DMS114 treated with DMSO at 0.1 percent for 48 hours (cell line): ENCODE results near the gene MRPL49.

Source experiments
- DNase-seq: peaks from one replicate; lab custom pipeline; 2025; ENCODE audit not compliant: unreplicated experiment; lab: John Stamatoyannopoulos, UW

The MRPL49 gene

GRCh38 chr11:65121865-65122696, at the start of gene MRPL49, which contains the start of gene FAU:
Gene MRPL49, plus strand, starts transcription at chr11:65122321. Its CDS starts 26 bp downstream, at chr11:65122347.
Gene FAU, minus strand, starts transcription at chr11:65122134. Its CDS starts 321 bp downstream, at chr11:65121813.
- peak; percentile 97 for DNase-seq

GRCh38 chr11:65072631-65072966, 49.5 kb upstream of the MRPL49 start:
- DNase-seq = no peak

GRCh38 chr11:65077451-65077850, 44.7 kb upstream of the MRPL49 start:
- peak; percentile 17 for DNase-seq

GRCh38 chr11:65078151-65078550, 44.0 kb upstream of the MRPL49 start:
- DNase-seq = peak; percentile 28

- no peak for DNase-seq
Measured at GRCh38 chr11:65078786-65079342, 43.3 kb upstream of the MRPL49 start.

GRCh38 chr11:65083134-65083833, 38.8 kb upstream of the MRPL49 start:
- no peak for DNase-seq

GRCh38 chr11:65083834-65084597, 38.1 kb upstream of the MRPL49 start, which contains the start of the genes CDCA5 and ZFPL1:
Gene CDCA5, minus strand, starts transcription at chr11:65084040. Its CDS starts 62 bp downstream, at chr11:65083978.
Gene ZFPL1, plus strand, starts transcription at chr11:65084222. Its CDS starts 477 bp downstream, at chr11:65084699.
- peak; percentile 92 for DNase-seq

- DNase-seq = no peak
Measured at GRCh38 chr11:65084598-65085375, 37.3 kb upstream of the MRPL49 start.

- no peak for DNase-seq
Measured at GRCh38 chr11:65085446-65085845, 36.7 kb upstream of the MRPL49 start.

GRCh38 chr11:65086809-65087208, 35.3 kb upstream of the MRPL49 start:
- DNase-seq = no peak

GRCh38 chr11:65087216-65087615, 34.9 kb upstream of the MRPL49 start:
- DNase-seq = no peak

GRCh38 chr11:65087827-65088226, 34.3 kb upstream of the MRPL49 start:
- DNase-seq = no peak

GRCh38 chr11:65089621-65090020, 32.5 kb upstream of the MRPL49 start:
- no peak for DNase-seq

GRCh38 chr11:65090628-65091027, 31.5 kb upstream of the MRPL49 start:
- no peak for DNase-seq

GRCh38 chr11:65095427-65095826, 26.7 kb upstream of the MRPL49 start:
- no peak for DNase-seq

- peak; percentile 79 for DNase-seq
Measured at GRCh38 chr11:65095974-65096806, 25.9 kb upstream of the MRPL49 start, which contains the start of gene VPS51. Gene VPS51, plus strand, starts transcription at chr11:65096214. Its CDS starts 37 bp downstream, at chr11:65096251.

GRCh38 chr11:65096926-65097325, 25.2 kb upstream of the MRPL49 start:
- DNase-seq = no peak

GRCh38 chr11:65100674-65101350, 21.3 kb upstream of the MRPL49 start:
- DNase-seq = no peak
